ENCODE measurements around the gene STIM2.

- TF ChIP-seq POLR2A (IDR thresholded peaks at IDR 0.05) (no peak), CTCF (IDR thresholded peaks at IDR 0.05) (no peak)
Measured at GRCh38 chr4:26860922-26861433, 337 bp downstream of the STIM2 start.
